ENCODE data around the gene AHSG. TPM values are rescaled to one million over a fixed set of nuclear protein-coding genes. Genes with fewer than 3 reads are reported as not detected.

Gene AHSG

DNA sequence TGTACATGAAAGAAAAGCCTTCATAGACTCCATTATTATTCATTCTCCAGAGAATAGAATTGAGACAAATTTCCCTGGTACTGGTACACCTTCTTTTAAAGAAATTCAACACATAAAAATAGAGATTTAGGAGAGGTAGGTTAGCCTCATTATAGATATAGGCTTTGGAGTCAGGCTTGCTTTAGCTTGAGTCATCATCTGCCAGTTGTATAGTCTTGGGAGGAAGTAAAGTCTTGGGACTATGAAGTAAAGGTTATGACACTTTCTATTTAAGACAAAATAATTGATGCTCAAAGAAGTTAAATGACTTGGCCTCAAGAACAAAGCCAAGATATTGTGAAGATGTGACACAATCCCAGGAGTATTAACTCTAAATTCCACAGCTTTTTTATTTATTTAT is 57.3 kb downstream of the AHSG start:
- H3K4me2 ChIP-seq (ENCODE audit: low read length): no peak overlapping the region
- H3K18ac ChIP-seq (ENCODE audit: low read length): no peak overlapping the region
- H3K4me3 ChIP-seq (ENCODE audit: low read length): no peak overlapping the region
- no peak overlapping the region for H3K9ac ChIP-seq (ENCODE audit: low read length)
- H2BK5ac ChIP-seq (ENCODE audit: low read length): no peak overlapping the region
- no peak overlapping the region for H2AK5ac ChIP-seq (ENCODE audit: low read length)
- no peaks in the 10 kb centered on the region for H3K79me1 ChIP-seq (ENCODE audit: low read length)
- no peaks in the 10 kb centered on the region for H3K36me3 ChIP-seq (ENCODE audit: control insufficient read depth, insufficient read depth, low read length)
- H2BK15ac ChIP-seq (replicated peaks; ENCODE audit: low read depth): no peak overlapping the region
- H3K27ac ChIP-seq (ENCODE audit: low read depth, low read length): no peak overlapping the region
- H4K5ac ChIP-seq (ENCODE audit: low read length): no peak overlapping the region
- DNase-seq: no peak
- no peak overlapping the region for H3K4ac ChIP-seq (ENCODE audit: low read depth, low read length)
- H3K4me1 ChIP-seq (ENCODE audit: control insufficient read depth, low read depth, low read length): no peaks in the 10 kb centered on the region
- H3K27me3 ChIP-seq (ENCODE audit: insufficient read depth, low read length, poor library complexity): no peaks in the 10 kb centered on the region
- no peak overlapping the region for H4K8ac ChIP-seq (ENCODE audit: low read depth, low read length)
- no peak overlapping the region for H2BK120ac ChIP-seq (ENCODE audit: low read depth, low read length)
- H3K79me2 ChIP-seq (ENCODE audit: control insufficient read depth, insufficient read depth, low read length): no peaks in the 10 kb centered on the region
- no peak overlapping the region for H3K56ac ChIP-seq (ENCODE audit: low read length)
- no peak overlapping the region for H3K23ac ChIP-seq (ENCODE audit: low read length)

Small RNA genes within 50 kb of the gene (small RNA-seq; reads per million reads assigned to genes)
- not detected for gene RF00017 (ENCODE audit: insufficient read depth)
